MM.1S (cell line): Measurements from ENCODE around the gene KCNQ1.

ENCODE experiments used
- DNase-seq: peaks from one replicate; pipeline ENCODE4 v3.0.0-alpha.2; 2015
- H2AFZ ChIP-seq: fragments of 300-600 bp; sonication (generic); 2 replicates; pipeline ENCODE4 v1.6.0; 2016; ENCODE audit warnings: antibody characterized with exemption, low read length
- H3F3A ChIP-seq: fragments of 300-600 bp; sonication (generic); 2 replicates; pipeline ENCODE4 v1.6.1; 2016; ENCODE audit warnings: mild to moderate bottlenecking, antibody characterized with exemption, low read length, moderate library complexity, mixed read lengths; ENCODE audit not compliant: insufficient read depth
- H3K27ac ChIP-seq: fragments of 300-600 bp; sonication (generic); 2 replicates; pipeline ENCODE4 v1.5.1; 2016; ENCODE audit warnings: mild to moderate bottlenecking, low read length
- H3K27me3 ChIP-seq: fragments of 300-600 bp; sonication (generic); replicated peaks from 2 replicates; pipeline ENCODE4 v1.6.0; 2016; ENCODE audit warnings: low read length; ENCODE audit not compliant: insufficient read depth
- H3K36me3 ChIP-seq: fragments of 300-600 bp; sonication (generic); replicated peaks from 2 replicates; pipeline ENCODE4 v1.6.1; 2016; ENCODE audit warnings: mild to moderate bottlenecking, low read length, mixed read lengths; ENCODE audit not compliant: insufficient read depth
- H3K4me1 ChIP-seq: fragments of 300-600 bp; sonication (generic); 2 replicates; pipeline ENCODE4 v1.6.1; 2016; ENCODE audit warnings: low read length, mixed read lengths
- H3K4me2 ChIP-seq: fragments of 300-600 bp; sonication (generic); 2 replicates; pipeline ENCODE4 v1.6.0; 2016; ENCODE audit warnings: low read depth, low read length
- H3K4me3 ChIP-seq: fragments of 300-600 bp; sonication (generic); 2 replicates; pipeline ENCODE4 v1.5.1; 2016; ENCODE audit warnings: low read length, mixed read lengths
- H3K79me2 ChIP-seq: fragments of 300-600 bp; sonication (generic); 2 replicates; pipeline ENCODE4 v1.6.1; 2016; ENCODE audit warnings: mixed run types, low read length, mixed read lengths
- H3K9ac ChIP-seq: fragments of 300-600 bp; sonication (generic); 2 replicates; pipeline ENCODE4 v1.6.1; 2016; ENCODE audit warnings: low read length, mixed read lengths
- H3K9me2 ChIP-seq: fragments of 300-600 bp; sonication (generic); replicated peaks from 2 replicates; pipeline ENCODE4 v1.6.1; 2016; ENCODE audit warnings: mild to moderate bottlenecking, low read length, mixed read lengths; ENCODE audit not compliant: insufficient read depth
- H3K9me3 ChIP-seq: fragments of 300-600 bp; sonication (generic); replicated peaks from 2 replicates; pipeline ENCODE4 v1.6.1; 2016; ENCODE audit warnings: mild to moderate bottlenecking, low read length, mixed read lengths; ENCODE audit not compliant: insufficient read depth
- H4K20me1 ChIP-seq: fragments of 300-600 bp; sonication (generic); 2 replicates; pipeline ENCODE4 v1.6.1; 2016; ENCODE audit warnings: mild to moderate bottlenecking, low read length, moderate library complexity, mixed read lengths; ENCODE audit not compliant: insufficient read depth
- EZH2 ChIP-seq: fragments of 300-600 bp; sonication (generic); optimal IDR thresholded peaks from 2 replicates; pipeline ENCODE3; 2017; ENCODE audit warnings: low read depth, mild to moderate bottlenecking, antibody characterized with exemption, low read length, mixed read lengths
- EZH2phosphoT487 ChIP-seq: fragments of 300-600 bp; sonication (generic); IDR thresholded peaks from 2 replicates; pipeline ENCODE4 v1.6.1; 2018; ENCODE audit warnings: antibody characterized with exemption, low read length
- TF ChIP-seq, protein P1 (sequence below): fragments of 300-600 bp; sonication (generic); IDR thresholded peaks from 2 replicates; pipeline ENCODE4 v1.5.1; 2016; ENCODE audit warnings: antibody characterized with exemption, low read length, mixed read lengths

The KCNQ1 gene

DNA sequence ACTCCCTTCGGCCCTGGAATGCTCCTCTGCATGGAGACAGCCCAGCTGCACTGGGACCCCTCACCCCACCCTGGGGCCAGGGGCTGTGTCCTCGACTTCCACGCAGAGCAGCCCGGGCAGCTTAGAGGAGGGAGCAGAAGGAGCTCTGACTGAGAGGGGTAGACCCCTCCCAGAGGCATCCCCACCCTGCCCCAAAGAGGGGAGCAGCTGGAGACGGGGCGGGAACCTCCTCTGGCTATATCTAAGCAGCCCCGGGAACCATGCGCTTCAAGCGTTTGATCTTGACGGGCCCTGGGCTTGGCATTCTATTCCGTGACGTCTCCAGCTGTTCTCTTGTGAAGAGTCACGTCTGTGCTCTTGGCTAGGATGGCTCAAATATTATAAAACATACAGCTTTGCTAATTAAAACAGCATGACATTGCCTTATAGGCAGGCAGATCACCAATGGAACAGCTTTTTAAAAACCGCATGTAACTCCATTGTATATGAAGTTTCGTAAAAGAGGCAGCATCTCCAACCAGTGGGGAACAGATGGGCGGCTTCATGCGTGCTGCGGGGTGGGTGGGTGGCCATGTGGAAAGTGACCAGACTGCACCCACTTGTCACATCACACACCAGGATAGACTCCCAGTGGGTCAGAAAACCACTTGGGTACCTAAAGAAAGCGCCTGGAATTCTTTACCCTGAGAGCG, 7.7 kb downstream of the KCNQ1 start:
- DNase-seq = peak; percentile 0
- no peaks in the 10 kb centered on the region for H3K9me3 ChIP-seq
- H3K9me2 ChIP-seq = no peaks in the 10 kb centered on the region
- no peak overlapping the region for H3K27ac ChIP-seq
- H3F3A ChIP-seq = no peaks in the 10 kb centered on the region
- TF ChIP-seq EZH2 (no peak), EZH2phosphoT487 (no peak)
- TF ChIP-seq, protein P1, sequence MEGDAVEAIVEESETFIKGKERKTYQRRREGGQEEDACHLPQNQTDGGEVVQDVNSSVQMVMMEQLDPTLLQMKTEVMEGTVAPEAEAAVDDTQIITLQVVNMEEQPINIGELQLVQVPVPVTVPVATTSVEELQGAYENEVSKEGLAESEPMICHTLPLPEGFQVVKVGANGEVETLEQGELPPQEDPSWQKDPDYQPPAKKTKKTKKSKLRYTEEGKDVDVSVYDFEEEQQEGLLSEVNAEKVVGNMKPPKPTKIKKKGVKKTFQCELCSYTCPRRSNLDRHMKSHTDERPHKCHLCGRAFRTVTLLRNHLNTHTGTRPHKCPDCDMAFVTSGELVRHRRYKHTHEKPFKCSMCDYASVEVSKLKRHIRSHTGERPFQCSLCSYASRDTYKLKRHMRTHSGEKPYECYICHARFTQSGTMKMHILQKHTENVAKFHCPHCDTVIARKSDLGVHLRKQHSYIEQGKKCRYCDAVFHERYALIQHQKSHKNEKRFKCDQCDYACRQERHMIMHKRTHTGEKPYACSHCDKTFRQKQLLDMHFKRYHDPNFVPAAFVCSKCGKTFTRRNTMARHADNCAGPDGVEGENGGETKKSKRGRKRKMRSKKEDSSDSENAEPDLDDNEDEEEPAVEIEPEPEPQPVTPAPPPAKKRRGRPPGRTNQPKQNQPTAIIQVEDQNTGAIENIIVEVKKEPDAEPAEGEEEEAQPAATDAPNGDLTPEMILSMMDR = no peak
- no peak overlapping the region for H3K4me3 ChIP-seq
- H3K36me3 ChIP-seq = no peaks in the 10 kb centered on the region
- no peak overlapping the region for H3K4me2 ChIP-seq
- no peaks in the 10 kb centered on the region for H3K4me1 ChIP-seq
- H2AFZ ChIP-seq = no peak overlapping the region
- H3K9ac ChIP-seq = no peak overlapping the region
- peaks cover 33% of the 10 kb centered on the region for H3K79me2 ChIP-seq
- no peaks in the 10 kb centered on the region for H4K20me1 ChIP-seq
- H3K27me3 ChIP-seq = no peaks in the 10 kb centered on the region

DNA sequence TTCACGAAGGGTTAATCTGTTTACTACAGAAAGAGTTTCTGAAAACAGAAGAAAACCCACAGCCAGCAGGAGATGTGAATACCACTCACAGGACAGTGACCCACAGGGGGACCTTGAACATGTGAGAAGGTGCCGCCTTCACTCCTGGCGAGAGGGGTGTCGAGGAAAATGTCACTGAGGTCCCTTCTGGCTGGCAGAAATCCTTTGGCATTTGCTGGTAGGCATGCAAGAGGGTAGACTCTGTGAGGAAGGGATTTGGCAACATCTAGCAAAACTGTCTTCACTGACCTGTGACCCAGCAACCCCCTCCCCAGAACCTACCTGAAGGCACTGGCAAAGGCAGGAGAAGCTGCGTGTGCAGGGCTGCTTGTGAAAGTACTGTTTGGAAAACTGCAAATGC, 8.6 kb downstream of the KCNQ1 start:
- TF ChIP-seq, protein P1 = no peak
- Histone ChIP-seq H3K4me1 (peaks cover 7% of the 10 kb centered on the region), H4K20me1 (no peaks in the 10 kb centered on the region), H3F3A (peaks cover 5% of the 10 kb centered on the region), H3K4me3 (no peak overlapping the region), H3K4me2 (no peak overlapping the region), H3K9me2 (no peaks in the 10 kb centered on the region), H2AFZ (no peak overlapping the region), H3K9ac (no peak overlapping the region), H3K27ac (no peak overlapping the region), H3K27me3 (no peaks in the 10 kb centered on the region), H3K9me3 (no peaks in the 10 kb centered on the region), H3K79me2 (peaks cover 29% of the 10 kb centered on the region), H3K36me3 (no peaks in the 10 kb centered on the region)
- peak; percentile 1 for DNase-seq

DNA sequence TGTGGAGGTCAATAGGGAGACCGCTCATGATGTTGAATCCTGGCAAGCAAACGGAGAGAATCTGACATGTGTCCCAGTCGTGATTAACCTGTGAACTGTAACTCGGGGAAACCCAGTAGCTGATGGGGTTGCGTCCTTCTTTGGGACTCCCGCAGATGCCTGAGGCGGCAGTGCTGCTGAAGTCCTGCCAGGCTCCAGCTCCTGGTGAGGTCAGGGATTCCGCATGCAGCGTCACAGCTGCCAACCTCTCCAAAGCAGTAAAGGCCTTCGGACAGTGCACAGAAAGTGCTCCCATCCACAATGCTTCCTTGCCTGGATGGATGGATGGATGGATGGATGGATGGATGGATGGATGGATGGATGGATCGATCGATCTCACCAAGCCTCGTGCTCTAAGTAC, 13.5 kb downstream of the KCNQ1 start:
- no peak overlapping the region for H3K4me3 ChIP-seq
- H3K4me1 ChIP-seq = peaks cover 38% of the 10 kb centered on the region
- no peaks in the 10 kb centered on the region for H3K27me3 ChIP-seq
- H3K36me3 ChIP-seq = no peaks in the 10 kb centered on the region
- H4K20me1 ChIP-seq = no peaks in the 10 kb centered on the region
- H3F3A ChIP-seq = peaks cover 30% of the 10 kb centered on the region
- H3K9ac ChIP-seq = no peak overlapping the region
- peak overlapping the region; percentile 100; the same call in 1 of the 2 replicates for H3K27ac ChIP-seq
- H3K4me2 ChIP-seq = peak overlapping the region; percentile 97; the same call in 1 of the 2 replicates
- no peaks in the 10 kb centered on the region for H3K9me2 ChIP-seq
- H2AFZ ChIP-seq = no peak overlapping the region
- peaks cover 35% of the 10 kb centered on the region for H3K79me2 ChIP-seq
- no peaks in the 10 kb centered on the region for H3K9me3 ChIP-seq
- no peak for DNase-seq
- TF ChIP-seq, protein P1 = no peak
- TF ChIP-seq EZH2phosphoT487 = no peak
- no peak for TF ChIP-seq EZH2
